HepG2 (cell line): ENCODE data around the gene CCDC201. TPM values are rescaled to one million over a fixed set of nuclear protein-coding genes. Genes with fewer than 3 reads are reported as not detected.
A peak's percentile ranks its signal among the peaks of the same experiment; 100 is the strongest.
"Not testable (repeated sequence)": the region's sequence is repeated elsewhere in the genome, so short reads cannot be mapped to it uniquely, and the experiment has no call there.

Experiments used
- ATAC-seq: fragments of 200-7000 bp; cut with Tn5 transposase; 3 replicates; pipeline ENCODE4 v1.9.1; 2020; ENCODE audit warnings: mild to moderate bottlenecking, moderate library complexity
- BruUV-seq: library from RNA; stranded (reverse); fragments of 400-500 nt; replicated peaks from 2 replicates; lab custom pipeline; 2021; lab: Mats Ljungman, UMichigan
- CTCF ChIA-PET: fragments of 300-600 bp; formaldehyde crosslinking; extraction: SDS; loops from one replicate; lab custom pipeline; 2021; ENCODE audit warnings: low total read pairs, inconsistent platforms, low intra/inter-chr PET ratio; lab: Yijun Ruan, JAX
- POLR2A ChIA-PET: fragments of 350-600 bp; sonication (Branson Sonifier 250); formaldehyde crosslinking; loops from one replicate; lab custom pipeline; 2020; ENCODE audit warnings: antibody characterized with exemption, inconsistent platforms; lab: Yijun Ruan, JAX
- DNase-seq: peaks from one replicate; pipeline ENCODE4 v3.0.0-alpha.2; 2015; ENCODE audit warnings: low spot score
- FAIRE-seq: peaks from 3 replicates; lab custom pipeline; 2011; peaks lifted over from hg19 to GRCh38; lab: Jason Lieb, UNC
- H2AFZ ChIP-seq: one replicate; pipeline ENCODE4 v1.6.1; 2011; ENCODE audit warnings: low read length, inconsistent platforms
- H3K27ac ChIP-seq: fragments of 300-600 bp; 3 replicates; pipeline ENCODE4 v1.8.0; 2011; ENCODE audit warnings: mixed run types, mild to moderate bottlenecking, mixed read lengths, low read length, inconsistent platforms; ENCODE audit not compliant: insufficient read depth; ENCODE audit errors: extremely low read length
- H3K27me3 ChIP-seq, 2 experiments: fragments of 200-600 bp in 1 of 2; 2 replicates in 1 of 2; 3 replicates in 1 of 2; pipeline versions ENCODE4 v1.6.0 to v1.8.0; 2011; ENCODE audit warnings: low read length in 2 of 2, mild to moderate bottlenecking in 2 of 2, moderate library complexity in 2 of 2, inconsistent platforms in 1 of 2; ENCODE audit not compliant: insufficient read depth in 2 of 2, control insufficient read depth in 1 of 2
- H3K36me3 ChIP-seq, 2 experiments: fragments of 200-600 bp in 1 of 2; replicated peaks in 1 of 2; 2 replicates in 1 of 2; 3 replicates in 1 of 2; pipeline versions ENCODE4 v1.5.1 to v1.8.0; 2011; ENCODE audit warnings: low read length in 2 of 2, inconsistent platforms in 1 of 2; ENCODE audit not compliant: insufficient read depth in 2 of 2, control insufficient read depth in 1 of 2
- H3K4me1 ChIP-seq: 2 replicates; pipeline ENCODE4 v1.5.1; 2012; ENCODE audit warnings: low read length, inconsistent platforms; ENCODE audit not compliant: insufficient read depth
- H3K4me2 ChIP-seq: 2 replicates; pipeline ENCODE4 v1.6.0; 2011; ENCODE audit warnings: low read depth, low read length, inconsistent platforms
- H3K4me3 ChIP-seq, 3 experiments: fragments of 200-600 bp in 1 of 3; sonication (generic), shearing (Covaris generic) in 1 of 3; replicated peaks in 1 of 3; 2 replicates each; pipeline ENCODE4 v1.5.1; 2011 to 2016; ENCODE audit warnings: low read length in 3 of 3, inconsistent platforms in 2 of 3, low read depth in 2 of 3, mild to moderate bottlenecking in 2 of 3, control low read depth in 1 of 3, mixed read lengths in 1 of 3; ENCODE audit not compliant: insufficient read depth in 1 of 3
- H3K79me2 ChIP-seq: one replicate; pipeline ENCODE4 v1.6.1; 2011; ENCODE audit warnings: low read length, inconsistent platforms; ENCODE audit not compliant: insufficient read depth
- H3K9ac ChIP-seq: 2 replicates; pipeline ENCODE4 v1.6.0; 2011; ENCODE audit warnings: mild to moderate bottlenecking, low read depth, low read length, inconsistent platforms; ENCODE audit not compliant: insufficient read depth
- H3K9me3 ChIP-seq: 2 replicates; pipeline ENCODE4 v1.5.1; 2012; ENCODE audit warnings: mild to moderate bottlenecking, low read length
- H4K20me1 ChIP-seq: 2 replicates; pipeline ENCODE4 v1.6.0; 2011; ENCODE audit warnings: inconsistent platforms, mild to moderate bottlenecking, low read length, moderate library complexity; ENCODE audit not compliant: insufficient read depth
- BCL6 ChIP-seq: IDR thresholded peaks from 2 replicates; pipeline ENCODE4 v1.6.1; 2016; ENCODE audit warnings: missing genetic modification reagents, missing compliant biosample characterization
- CEBPB ChIP-seq: IDR thresholded peaks from 2 replicates; pipeline ENCODE4 v1.6.1; 2011; ENCODE audit warnings: low read depth, low read length, improper control_type of control experiment, borderline replicate concordance
- RARA ChIP-seq: IDR thresholded peaks from 2 replicates; pipeline ENCODE4 v1.6.1; 2016; ENCODE audit warnings: missing genetic modification reagents, missing compliant biosample characterization
- WGBS: methylation state at CpG from one replicate; pipeline ENCODE4 v1.1.6; 2017; ENCODE audit warnings: low lambda C conversion rate; 5-methylcytosine and 5-hydroxymethylcytosine counted together
- in situ Hi-C: cut with HindIII; loops from 2 replicates; pipeline ENCODE4 v1.10.0; 2017; ENCODE audit warnings: low pct_unique_long_range_greater_than_20kb; ENCODE audit not compliant: extremely low pct_ligation_motif_present
- intact Hi-C: fragments of 100-400 bp; cut with micrococcal nuclease; formaldehyde crosslinking; loops from one replicate; pipeline ENCODE4 v1.10.0; 2022; ENCODE audit not compliant: unreplicated experiment
- polyA plus RNA-seq, 8 experiments: library from polyadenylated mRNA; depleted of rRNA in 3 of 8; stranded (reverse) in 7 of 8; unstranded in 1 of 8; fragments of >200 nt; fragmentation: Illumina TruSeq in 4 of 8; extraction: Trizol in 4 of 8; gene quantifications; 2 replicates each; pipeline versions ENCODE4 v1.2.1 to v1.2.3, GENCODE V29; 2011 to 2016; ENCODE audit warnings: low read depth in 4 of 8, missing spikeins in 1 of 8, mixed read lengths in 1 of 8; ENCODE audit not compliant: insufficient read depth in 1 of 8
- total RNA-seq, 5 experiments: library from RNA; depleted of rRNA; stranded (reverse); fragments of >200 nt; fragmentation: Illumina TruSeq; extraction: Trizol; gene quantifications; 2 replicates each; pipeline ENCODE4 v1.2.3, GENCODE V29; 2016; ENCODE audit warnings: low read depth in 1 of 5

CCDC201 gene
- total and polyA plus RNA-seq, 2 of the 13 experiments (the other 11 are each of a cell fraction or from before 2014, with no cell fraction given) = 0.92 TPM; not detected in 1

GRCh38 chr7:45838852-45839251 lies 34.0 kb downstream of the CCDC201 start:
- intact Hi-C loops, ATAC-seq: not testable (repeated sequence)

DNA sequence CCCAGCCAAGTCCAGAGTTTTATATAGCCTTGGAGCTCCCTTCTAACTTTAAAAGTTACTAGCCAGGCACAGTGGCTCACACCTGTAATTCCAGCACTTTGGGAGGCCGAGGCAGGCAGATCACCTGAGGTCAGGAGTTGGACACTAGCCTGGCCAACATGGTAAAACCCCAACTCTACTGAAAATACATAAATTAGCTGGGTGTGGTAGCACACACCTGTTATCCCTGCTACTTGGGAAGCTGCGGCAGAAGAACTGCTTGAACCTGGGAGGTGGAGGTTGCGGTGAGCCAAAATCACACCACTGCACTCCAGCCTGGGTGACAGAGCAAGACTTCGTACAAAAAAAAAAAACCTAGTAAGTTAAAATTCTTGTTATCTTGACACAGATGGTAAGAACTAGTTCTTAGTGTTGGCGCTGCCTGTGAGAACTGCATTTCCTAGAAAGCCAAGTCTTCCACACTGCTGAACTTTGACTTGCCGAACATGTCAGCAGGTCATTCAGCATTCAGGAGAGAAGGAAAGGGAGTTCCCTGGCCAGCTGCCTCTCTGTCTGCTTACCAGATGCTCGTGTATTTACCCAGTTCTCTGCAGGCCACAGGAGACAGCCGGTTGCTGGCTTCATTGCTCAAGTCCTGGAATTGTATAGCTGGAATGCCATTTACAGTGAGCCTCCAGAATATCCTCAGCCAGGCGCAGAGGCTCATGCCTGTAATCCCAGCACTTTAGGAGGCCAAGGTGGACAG lies 40.3 kb downstream of the CCDC201 start:
- H3K9me3 ChIP-seq, in situ Hi-C loops: not testable (repeated sequence)
- TF ChIP-seq BCL6 (peak; percentile 87), RARA (CRISPR knock-in tag) (peak; percentile 49; the same call in 1 of the 2 replicates)
- TF ChIP-seq, all 625 proteins: peak for 2; not testable (repeated sequence) for 623
- FAIRE-seq, H3K4me2 ChIP-seq, POLR2A ChIA-PET, H3K4me3 ChIP-seq, H3K79me2 ChIP-seq, H3K36me3 ChIP-seq, H3K27me3 ChIP-seq, CTCF ChIA-PET, H3K4me1 ChIP-seq, BruUV-seq, intact Hi-C loops, DNase-seq, H4K20me1 ChIP-seq, H2AFZ ChIP-seq, H3K9ac ChIP-seq, H3K27ac ChIP-seq: not testable (repeated sequence)
- peak; percentile 73 for ATAC-seq
- WGBS = 33% methylated on average over 7 of the region's 9 CpGs

More at GRCh38 chr7:45838852-45839251, 34.0 kb downstream of the CCDC201 start:
- H3K4me2 ChIP-seq, CTCF ChIA-PET: not testable (repeated sequence)
- TF ChIP-seq CEBPB = peak; percentile 20; the same call in 1 of the 2 replicates
- TF ChIP-seq, all 625 proteins: peak for 1; not testable (repeated sequence) for 624
- H3K9ac ChIP-seq, POLR2A ChIA-PET, in situ Hi-C loops, H3K4me3 ChIP-seq, BruUV-seq, FAIRE-seq, H3K27ac ChIP-seq, H3K27me3 ChIP-seq, H2AFZ ChIP-seq, DNase-seq, H3K9me3 ChIP-seq, H4K20me1 ChIP-seq, H3K79me2 ChIP-seq, H3K36me3 ChIP-seq, H3K4me1 ChIP-seq: not testable (repeated sequence)
- WGBS = 2% methylated on average over 2 of the region's 2 CpGs

DNA sequence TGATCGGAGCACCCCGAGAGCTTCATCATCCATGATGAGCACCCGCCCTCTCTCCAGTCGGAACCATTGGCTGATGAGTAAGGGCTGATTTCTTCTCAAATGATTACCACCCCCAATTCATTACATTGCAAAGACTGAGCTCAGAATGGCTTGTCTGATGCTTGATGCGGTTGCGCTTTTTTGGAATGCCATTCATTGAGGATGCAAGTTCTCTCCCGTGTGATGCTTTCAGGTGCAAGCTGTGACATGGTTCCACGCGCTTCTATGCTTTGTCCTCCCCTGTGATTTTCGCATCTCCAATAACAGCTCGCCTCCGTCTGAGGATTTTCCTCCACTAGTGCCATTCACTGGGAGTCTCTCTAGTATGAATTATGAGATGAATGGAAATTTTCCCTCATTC lies 43.0 kb downstream of the CCDC201 start:
- 54% methylated on average over 12 of the region's 12 CpGs for WGBS
- DNase-seq, H3K27ac ChIP-seq, H2AFZ ChIP-seq, H4K20me1 ChIP-seq, CTCF ChIA-PET, BruUV-seq, H3K27me3 ChIP-seq, H3K9ac ChIP-seq, in situ Hi-C loops, H3K79me2 ChIP-seq, H3K4me1 ChIP-seq, H3K4me2 ChIP-seq, H3K4me3 ChIP-seq, FAIRE-seq, H3K36me3 ChIP-seq, intact Hi-C loops, H3K9me3 ChIP-seq, POLR2A ChIA-PET, ATAC-seq: not testable (repeated sequence)

GRCh38 chr7:45827731-45828130 lies 45.2 kb downstream of the CCDC201 start:
- H4K20me1 ChIP-seq, H3K79me2 ChIP-seq, H3K4me1 ChIP-seq, H3K36me3 ChIP-seq, ATAC-seq, H3K4me3 ChIP-seq, H3K27me3 ChIP-seq, CTCF ChIA-PET, H3K9me3 ChIP-seq, H2AFZ ChIP-seq, H3K27ac ChIP-seq, DNase-seq, in situ Hi-C loops, intact Hi-C loops, BruUV-seq, H3K9ac ChIP-seq, POLR2A ChIA-PET, H3K4me2 ChIP-seq, FAIRE-seq: not testable (repeated sequence)
- 72% methylated on average over 13 of the region's 13 CpGs for WGBS
